ENCODE data around the gene LRRK1.
A peak's percentile ranks its signal among the peaks of the same experiment; 100 is the strongest.

LRRK1 gene

GRCh38 chr15:100913961-100914360 lies 5.2 kb upstream of the LRRK1 start:
- DNase-seq: no peak

- DNase-seq: no peak
Observed at GRCh38 chr15:100914876-100915275, 4.3 kb upstream of the LRRK1 start.

- peak; percentile 45 for DNase-seq
Observed at GRCh38 chr15:100918034-100918689, 995 bp upstream of the LRRK1 start.

- no peak for DNase-seq
Observed at GRCh38 chr15:100919481-100920405, 586 bp downstream of the LRRK1 start.

GRCh38 chr15:100920516-100921135 lies 1.5 kb downstream of the LRRK1 start:
- no peak for DNase-seq

- DNase-seq: no peak
Observed at GRCh38 chr15:100922192-100923040, 3.3 kb downstream of the LRRK1 start.

- DNase-seq: no peak
Observed at GRCh38 chr15:100923076-100923475, 3.9 kb downstream of the LRRK1 start.

GRCh38 chr15:100923902-100924301 lies 4.7 kb downstream of the LRRK1 start:
- DNase-seq: no peak

GRCh38 chr15:100924436-100924835 lies 5.3 kb downstream of the LRRK1 start:
- DNase-seq: no peak

GRCh38 chr15:100925480-100925879 lies 6.3 kb downstream of the LRRK1 start:
- no peak for DNase-seq

GRCh38 chr15:100926258-100926657 lies 7.1 kb downstream of the LRRK1 start:
- DNase-seq: no peak

GRCh38 chr15:100926971-100927756 lies 8.0 kb downstream of the LRRK1 start:
- DNase-seq: no peak

GRCh38 chr15:100928632-100929280 lies 9.6 kb downstream of the LRRK1 start:
- DNase-seq: no peak

- DNase-seq: no peak
Observed at GRCh38 chr15:100929641-100930042, 10.5 kb downstream of the LRRK1 start.

- DNase-seq: no peak
Observed at GRCh38 chr15:100930306-100930848, 11.2 kb downstream of the LRRK1 start.

GRCh38 chr15:100931143-100931890 lies 12.2 kb downstream of the LRRK1 start:
- DNase-seq: no peak

- no peak for DNase-seq
Observed at GRCh38 chr15:100932676-100933348, 13.7 kb downstream of the LRRK1 start.

GRCh38 chr15:100934166-100934565 lies 15.0 kb downstream of the LRRK1 start:
- no peak for DNase-seq

GRCh38 chr15:100934726-100935125 lies 15.6 kb downstream of the LRRK1 start:
- no peak for DNase-seq

GRCh38 chr15:100937171-100937570 lies 18.0 kb downstream of the LRRK1 start:
- DNase-seq: no peak
